ENCODE measurements around the gene KIAA0408. TPM values are rescaled to one million over a fixed set of nuclear protein-coding genes. Genes with fewer than 3 reads are reported as not detected.
A peak's percentile ranks its signal among the peaks of the same experiment; 100 is the strongest.

Gene KIAA0408
- total RNA-seq, 4 donors from 2014 or later: 4.7 to 15.3 (median 9.0) TPM

DNA sequence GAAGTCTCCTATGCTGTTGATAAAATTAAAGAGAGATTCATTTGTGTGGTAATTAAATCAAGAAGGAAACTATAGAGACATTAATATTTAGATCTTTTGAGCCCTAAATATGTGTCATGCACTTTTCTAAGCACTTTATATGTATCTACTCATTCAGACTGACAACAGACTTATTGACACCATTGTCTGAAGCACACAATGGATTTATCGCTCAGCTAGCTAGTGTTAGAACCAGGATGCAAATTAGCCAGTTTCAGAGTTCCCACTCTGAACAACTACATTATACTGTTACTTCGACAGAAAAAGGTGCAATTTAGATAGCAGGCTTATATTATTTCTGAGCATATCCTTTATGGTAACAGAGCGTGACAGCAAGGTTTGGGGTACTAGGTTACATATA is 27.7 kb upstream of the KIAA0408 start:
- TF ChIP-seq, protein P1, sequence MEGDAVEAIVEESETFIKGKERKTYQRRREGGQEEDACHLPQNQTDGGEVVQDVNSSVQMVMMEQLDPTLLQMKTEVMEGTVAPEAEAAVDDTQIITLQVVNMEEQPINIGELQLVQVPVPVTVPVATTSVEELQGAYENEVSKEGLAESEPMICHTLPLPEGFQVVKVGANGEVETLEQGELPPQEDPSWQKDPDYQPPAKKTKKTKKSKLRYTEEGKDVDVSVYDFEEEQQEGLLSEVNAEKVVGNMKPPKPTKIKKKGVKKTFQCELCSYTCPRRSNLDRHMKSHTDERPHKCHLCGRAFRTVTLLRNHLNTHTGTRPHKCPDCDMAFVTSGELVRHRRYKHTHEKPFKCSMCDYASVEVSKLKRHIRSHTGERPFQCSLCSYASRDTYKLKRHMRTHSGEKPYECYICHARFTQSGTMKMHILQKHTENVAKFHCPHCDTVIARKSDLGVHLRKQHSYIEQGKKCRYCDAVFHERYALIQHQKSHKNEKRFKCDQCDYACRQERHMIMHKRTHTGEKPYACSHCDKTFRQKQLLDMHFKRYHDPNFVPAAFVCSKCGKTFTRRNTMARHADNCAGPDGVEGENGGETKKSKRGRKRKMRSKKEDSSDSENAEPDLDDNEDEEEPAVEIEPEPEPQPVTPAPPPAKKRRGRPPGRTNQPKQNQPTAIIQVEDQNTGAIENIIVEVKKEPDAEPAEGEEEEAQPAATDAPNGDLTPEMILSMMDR (IDR thresholded peaks at IDR 0.05): no peak
- ATAC-seq (ENCODE audit: low FRiP score): no peak
- no peak for DNase-seq (ENCODE audit: low spot score)

DNA sequence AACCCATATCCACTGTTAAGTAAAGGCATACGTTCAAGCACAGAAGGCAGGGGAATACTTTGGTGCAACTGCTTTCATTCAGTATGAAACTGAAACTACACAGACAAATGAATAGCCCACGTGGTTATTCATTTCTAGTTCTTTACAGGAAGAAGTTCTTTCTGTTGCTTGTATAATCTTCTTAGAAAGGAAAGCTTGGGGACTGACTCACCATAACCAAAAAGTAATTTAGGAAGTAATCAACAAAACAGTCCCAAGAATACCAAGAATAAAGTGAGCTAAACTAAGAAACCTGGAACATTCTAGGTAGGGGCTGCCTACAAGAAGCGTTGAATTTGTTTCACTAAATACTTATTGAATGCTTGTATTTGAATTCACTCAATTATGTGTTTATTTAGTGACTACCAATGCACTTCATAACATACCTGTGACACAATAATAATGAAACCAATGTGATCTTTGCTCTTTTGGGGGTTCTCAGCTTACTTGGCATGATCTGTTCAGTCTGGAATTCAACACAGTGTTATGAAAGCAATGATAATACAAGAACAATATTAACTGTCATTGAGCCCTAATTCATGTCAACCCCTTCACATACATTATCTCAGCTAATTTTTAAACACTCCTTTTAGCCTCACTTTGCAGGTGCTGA is 25.1 kb upstream of the KIAA0408 start:
- DNase-seq (ENCODE audit: low spot score) (no peak), ATAC-seq (ENCODE audit: low FRiP score) (peak; percentile 57)
- TF ChIP-seq, protein P1 (IDR thresholded peaks at IDR 0.05): no peak

DNA sequence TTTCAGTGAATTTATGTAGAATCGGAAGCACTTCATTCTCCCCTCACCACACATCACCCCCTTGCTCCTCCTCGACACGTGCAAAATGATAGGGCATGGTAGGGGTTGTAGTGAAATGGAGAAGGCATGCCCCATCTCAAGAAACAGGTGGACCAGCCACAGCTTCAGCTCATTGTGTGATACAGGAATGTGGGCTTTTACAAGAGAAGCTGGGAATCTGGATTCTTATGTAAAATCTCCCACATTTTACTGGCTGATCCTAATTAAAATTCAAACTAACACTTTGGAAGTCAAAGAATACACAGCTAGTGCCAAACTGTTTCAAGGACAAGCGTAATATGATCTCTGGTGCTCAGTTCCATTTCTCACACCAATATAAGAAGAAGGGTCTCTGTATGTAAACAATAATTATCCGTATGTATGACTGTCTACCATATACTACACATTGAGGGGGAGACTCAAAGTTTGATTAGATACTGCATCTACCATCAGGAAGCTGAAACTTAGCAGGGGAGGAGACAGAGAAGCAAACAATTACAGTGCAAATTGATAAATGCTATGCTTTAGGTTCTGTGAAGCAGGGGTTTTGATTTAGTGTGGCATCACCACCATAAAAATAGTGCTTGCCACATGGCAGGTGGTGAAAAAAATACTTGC is 24.3 kb upstream of the KIAA0408 start:
- DNase-seq (ENCODE audit: low spot score) (no peak), ATAC-seq (ENCODE audit: low FRiP score) (no peak)
- TF ChIP-seq, protein P1 (IDR thresholded peaks at IDR 0.05): no peak

DNA sequence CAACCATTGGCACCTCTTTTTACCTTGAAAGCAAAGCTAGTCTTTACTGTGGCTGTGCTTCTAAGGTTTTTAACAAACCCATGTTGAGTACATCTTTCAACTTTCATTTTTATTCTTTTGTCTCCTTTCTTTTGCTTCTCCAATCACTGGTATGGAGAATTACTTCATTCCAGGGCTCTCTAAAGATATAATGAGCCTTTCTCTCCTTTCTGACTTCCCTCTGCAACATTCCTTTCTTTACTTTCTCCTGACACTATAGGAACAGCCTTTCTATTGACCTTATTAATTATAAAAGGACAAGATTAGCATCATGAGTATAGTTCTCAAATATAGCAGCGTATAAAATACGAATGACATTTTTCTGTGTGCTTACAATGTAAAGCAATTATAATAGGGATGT is 23.1 kb upstream of the KIAA0408 start:
- no peak for ATAC-seq (ENCODE audit: low FRiP score)
- TF ChIP-seq, protein P1 (IDR thresholded peaks at IDR 0.05): no peak

DNA sequence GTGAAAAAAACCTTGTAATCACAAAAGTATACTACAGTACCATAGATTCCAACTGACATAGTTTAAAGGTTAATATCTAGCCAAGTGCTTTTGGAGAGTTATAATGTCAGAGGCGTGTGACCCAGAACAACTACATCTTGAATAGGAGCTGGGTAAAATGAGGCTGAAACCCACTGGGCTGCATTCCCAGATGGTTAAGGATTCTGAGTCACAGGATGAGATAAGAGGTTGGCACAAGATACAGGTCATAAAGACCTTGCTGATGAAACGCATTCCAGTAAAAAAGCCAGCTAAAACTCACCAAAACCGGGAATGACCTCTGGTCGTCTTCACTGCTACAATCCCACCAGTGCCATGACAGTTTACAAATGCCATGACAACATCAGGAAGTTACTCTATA is 22.4 kb upstream of the KIAA0408 start:
- TF ChIP-seq, protein P1 (IDR thresholded peaks at IDR 0.05): no peak

More for the DNA sequence above, 23.1 kb upstream of the KIAA0408 start:
- no peak for DNase-seq (ENCODE audit: low spot score)

DNA sequence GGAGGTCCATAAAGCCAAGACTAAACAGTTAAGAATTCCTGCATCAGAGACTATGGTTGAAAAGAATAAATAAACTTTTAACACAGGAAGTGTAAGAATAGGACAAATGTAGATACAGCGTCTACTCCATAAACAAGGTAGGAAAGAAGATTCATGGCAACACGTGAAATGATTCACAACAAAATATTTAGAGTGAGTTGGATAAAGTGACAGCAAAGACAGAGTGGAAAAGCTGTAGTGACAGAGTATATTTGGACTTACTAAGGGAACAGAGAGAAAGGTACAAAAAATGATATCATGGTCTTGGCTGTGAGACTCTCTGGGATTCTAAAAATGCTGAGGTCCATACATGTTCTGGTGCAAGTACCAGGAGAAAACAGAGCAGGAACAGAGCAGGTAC is 21.9 kb upstream of the KIAA0408 start:
- DNase-seq (ENCODE audit: low spot score): no peak
- TF ChIP-seq, protein P1 (IDR thresholded peaks at IDR 0.05): no peak
- no peak for ATAC-seq (ENCODE audit: low FRiP score)

More for the DNA sequence above, 22.4 kb upstream of the KIAA0408 start:
- ATAC-seq (ENCODE audit: low FRiP score) (peak; percentile 32), DNase-seq (ENCODE audit: low spot score) (no peak)

DNA sequence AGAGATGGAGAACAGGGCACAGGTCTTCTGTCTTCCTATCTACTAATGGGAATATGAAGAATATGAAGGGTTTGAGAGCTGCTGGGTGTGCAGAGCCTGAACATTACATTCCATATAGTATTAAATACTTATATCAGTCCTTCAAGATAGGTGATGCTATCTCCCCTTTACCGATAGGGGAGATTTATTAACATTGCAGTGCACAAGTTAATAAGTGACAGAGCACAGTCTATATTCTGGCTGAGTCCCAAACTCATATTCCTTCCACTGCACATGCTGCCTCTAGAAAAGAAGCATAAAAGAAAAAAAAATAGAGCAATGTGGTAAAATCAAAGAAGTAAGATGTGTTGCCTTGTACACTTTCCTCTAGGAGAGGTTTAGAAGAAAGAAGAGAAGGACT is 18.5 kb upstream of the KIAA0408 start:
- TF ChIP-seq, protein P1 (IDR thresholded peaks at IDR 0.05): no peak
- DNase-seq (ENCODE audit: low spot score) (no peak), ATAC-seq (ENCODE audit: low FRiP score) (no peak)
